ENCODE results near the gene EPB41L1.

- no peak for TF ChIP-seq CTCF (IDR thresholded peaks at IDR 0.05)
- TF ChIP-seq POLR2A (IDR thresholded peaks at IDR 0.05) = no peak
These were observed 8.4 kb upstream of the EPB41L1 start for GRCh38 chr20:36145877-36146707.

Measured in body of pancreas (tissue), 4 donors.